IMR-90 (cell line): ENCODE measurements around the gene CERKL. TPM values are rescaled to one million over a fixed set of nuclear protein-coding genes. Genes with fewer than 3 reads are reported as not detected.

Source experiments
- ATAC-seq: fragments of 200-7000 bp; cut with Tn5 transposase; 2 replicates; pipeline ENCODE4 v1.9.1; 2020; ENCODE audit warnings: low read depth, mild to moderate bottlenecking, moderate library complexity
- BruUV-seq: library from RNA; stranded (reverse); fragments of 400-500 nt; replicated peaks from 2 replicates; lab custom pipeline; 2021; lab: Mats Ljungman, UMichigan
- CTCF ChIA-PET: fragments of 300-600 bp; formaldehyde crosslinking; extraction: SDS; loops from one replicate; lab custom pipeline; 2021; ENCODE audit warnings: antibody characterized with exemption; lab: Yijun Ruan, JAX
- POLR2A ChIA-PET: fragments of 300-600 bp; sonication (Branson Sonifier 250); formaldehyde crosslinking; loops from one replicate; lab custom pipeline; 2022; ENCODE audit warnings: antibody characterized with exemption; ENCODE audit not compliant: unreplicated experiment; lab: Charles Lee
- DNase-seq: peaks from one replicate; pipeline ENCODE4 v3.0.0; 2013
- H2AFZ ChIP-seq: replicated peaks from 2 replicates; pipeline ENCODE3; 2013; ENCODE audit warnings: low read length, mild to moderate bottlenecking; ENCODE audit not compliant: poor library complexity
- H2AK5ac ChIP-seq: 2 replicates; pipeline ENCODE4 v1.6.1; 2013; ENCODE audit warnings: low read depth, low read length, inconsistent platforms
- H2AK9ac ChIP-seq: replicated peaks from 2 replicates; pipeline ENCODE3; 2013; ENCODE audit warnings: mild to moderate bottlenecking, low read depth, low read length, moderate library complexity; ENCODE audit not compliant: poor library complexity
- H2BK120ac ChIP-seq: 2 replicates; pipeline ENCODE4 v1.6.1; 2013; ENCODE audit warnings: low read depth, low read length, inconsistent platforms
- H2BK15ac ChIP-seq: 3 replicates; pipeline ENCODE4 v1.6.1; 2013; ENCODE audit warnings: low read depth, low read length, inconsistent platforms
- H2BK20ac ChIP-seq: 2 replicates; pipeline ENCODE4 v1.6.1; 2013; ENCODE audit warnings: low read depth, mild to moderate bottlenecking, inconsistent platforms, low read length, moderate library complexity
- H2BK5ac ChIP-seq: 2 replicates; pipeline ENCODE4 v1.6.1; 2013; ENCODE audit warnings: mild to moderate bottlenecking, low read depth, low read length, inconsistent platforms; ENCODE audit not compliant: poor library complexity, severe bottlenecking
- H3K14ac ChIP-seq: replicated peaks from 2 replicates; pipeline ENCODE4 v1.6.1; 2013; ENCODE audit warnings: low read depth, low read length, inconsistent platforms
- H3K18ac ChIP-seq: 2 replicates; pipeline ENCODE4 v1.6.1; 2013; ENCODE audit warnings: low read depth, low read length, control low read depth
- H3K23ac ChIP-seq: 2 replicates; pipeline ENCODE4 v1.6.1; 2013; ENCODE audit warnings: low read depth, low read length, inconsistent platforms
- H3K27ac ChIP-seq: 2 replicates; pipeline ENCODE4 v1.5.1; 2013; ENCODE audit warnings: mild to moderate bottlenecking, control low read depth, low read length; ENCODE audit not compliant: insufficient read depth
- H3K27me3 ChIP-seq: 2 replicates; pipeline ENCODE4 v1.6.1; 2013; ENCODE audit warnings: low read length; ENCODE audit not compliant: control insufficient read depth, insufficient read depth
- H3K36me3 ChIP-seq: 2 replicates; pipeline ENCODE4 v1.6.1; 2013; ENCODE audit warnings: low read length, mixed read lengths; ENCODE audit not compliant: control insufficient read depth, insufficient read depth
- H3K4ac ChIP-seq: 2 replicates; pipeline ENCODE4 v1.6.1; 2013; ENCODE audit warnings: low read depth, low read length, inconsistent platforms
- H3K4me1 ChIP-seq: 2 replicates; pipeline ENCODE4 v1.6.1; 2013; ENCODE audit warnings: low read length, mixed read lengths; ENCODE audit not compliant: control insufficient read depth, insufficient read depth
- H3K4me2 ChIP-seq: 2 replicates; pipeline ENCODE4 v1.6.1; 2013; ENCODE audit warnings: low read depth, mild to moderate bottlenecking, control low read depth, low read length, moderate library complexity
- H3K4me3 ChIP-seq: 2 replicates; pipeline ENCODE4 v1.5.1; 2013; ENCODE audit warnings: low read depth, mild to moderate bottlenecking, control low read depth, low read length, moderate library complexity; ENCODE audit not compliant: insufficient read depth
- H3K56ac ChIP-seq: 2 replicates; pipeline ENCODE4 v1.6.1; 2013; ENCODE audit warnings: low read length, inconsistent platforms; ENCODE audit not compliant: insufficient read depth; ENCODE audit errors: extremely low read depth
- H3K79me1 ChIP-seq, 2 experiments: 2 replicates each; pipeline ENCODE4 v1.6.1; 2013; ENCODE audit warnings: low read length in 2 of 2, inconsistent platforms in 1 of 2, low read depth in 1 of 2
- H3K9ac ChIP-seq: 2 replicates; pipeline ENCODE4 v1.6.1; 2013; ENCODE audit warnings: low read depth, low read length, control low read depth
- H3K9me1 ChIP-seq: 2 replicates; pipeline ENCODE4 v1.6.1; 2013; ENCODE audit warnings: low read length, inconsistent platforms; ENCODE audit not compliant: insufficient read depth
- H3K9me3 ChIP-seq: 2 replicates; pipeline ENCODE4 v1.6.1; 2013; ENCODE audit warnings: low read length; ENCODE audit not compliant: control insufficient read depth, insufficient read depth
- H4K20me1 ChIP-seq: 2 replicates; pipeline ENCODE4 v1.6.1; 2013; ENCODE audit warnings: low read length, inconsistent platforms; ENCODE audit not compliant: insufficient read depth
- H4K5ac ChIP-seq: 2 replicates; pipeline ENCODE4 v1.6.1; 2013; ENCODE audit warnings: mild to moderate bottlenecking, low read depth, low read length, control low read depth
- H4K8ac ChIP-seq, 2 experiments: 2 replicates each; pipeline ENCODE4 v1.6.1; 2013; ENCODE audit warnings: low read depth in 2 of 2, low read length in 2 of 2, control low read depth in 1 of 2, inconsistent platforms in 1 of 2
- H4K91ac ChIP-seq: 2 replicates; pipeline ENCODE4 v1.6.1; 2013; ENCODE audit warnings: low read depth, low read length, inconsistent platforms; ENCODE audit not compliant: insufficient read depth
- BHLHE40 ChIP-seq: fragments of 150-350 bp; IDR thresholded peaks from 2 replicates; pipeline ENCODE4 v1.6.1; 2016; ENCODE audit warnings: mild to moderate bottlenecking, low read depth, low read length
- CEBPB ChIP-seq: IDR thresholded peaks from 2 replicates; pipeline ENCODE4 v1.6.1; 2012; ENCODE audit warnings: low read depth, low read length, improper control_type of control experiment
- CHD1 ChIP-seq: IDR thresholded peaks from 2 replicates; pipeline ENCODE4 v1.6.1; 2012; ENCODE audit warnings: low read depth, low read length, improper control_type of control experiment
- FOS ChIP-seq: fragments of 150-350 bp; IDR thresholded peaks from 2 replicates; pipeline ENCODE4 v1.6.1; 2016; ENCODE audit warnings: low read depth, low read length
- MAFK ChIP-seq: IDR thresholded peaks from 2 replicates; pipeline ENCODE4 v1.6.1; 2012; ENCODE audit warnings: low read depth, low read length, improper control_type of control experiment
- MAZ ChIP-seq: IDR thresholded peaks from 2 replicates; pipeline ENCODE4 v1.6.1; 2012; ENCODE audit warnings: low read depth, mild to moderate bottlenecking, low read length, improper control_type of control experiment, moderate library complexity, borderline replicate concordance
- NFE2L2 ChIP-seq: fragments of 150-350 bp; IDR thresholded peaks from 2 replicates; pipeline ENCODE4 v1.6.1; 2016; ENCODE audit warnings: low read depth, mild to moderate bottlenecking, low read length
- POLR2A ChIP-seq: IDR thresholded peaks from 2 replicates; pipeline ENCODE4 v1.6.1; 2012; ENCODE audit warnings: mild to moderate bottlenecking, low read depth, low read length
- dilution Hi-C: fragments of 300-500 bp; cut with HindIII; formaldehyde crosslinking; loops from one replicate; pipeline ENCODE4 v1.14.3; 2018; ENCODE audit warnings: low sequenced_read_pairs; ENCODE audit not compliant: unreplicated experiment
- in situ Hi-C: fragments of 300-500 bp; cut with MboI; formaldehyde crosslinking; loops from 3 replicates; pipeline ENCODE4 v1.14.3; 2019; ENCODE audit warnings: low sequenced_read_pairs, inconsistent platforms, mixed read lengths
- intact Hi-C: fragments of 100-400 bp; cut with micrococcal nuclease; formaldehyde crosslinking; loops from 2 replicates; pipeline ENCODE4 v1.10.0; 2022
- polyA plus RNA-seq, 3 experiments: library from polyadenylated mRNA; depleted of rRNA; stranded (reverse); fragments of >200 nt; gene quantifications; 2 replicates each; pipeline ENCODE4 v1.2.3, GENCODE V29; 2012; ENCODE audit warnings: low replicate concordance in 1 of 3
- total RNA-seq: library from RNA; depleted of rRNA; stranded (reverse); fragments of >200 nt; gene quantifications from 2 replicates; pipeline ENCODE4 v1.2.3, GENCODE V29; 2012
- TF ChIP-seq, protein P1 (sequence below): conservative IDR thresholded peaks from 2 replicates; pipeline ENCODE4 v1.5.1; 2012; ENCODE audit warnings: mild to moderate bottlenecking, low read depth, low read length, improper control_type of control experiment
- TF ChIP-seq, protein P2 (sequence below): fragments of 150-350 bp; IDR thresholded peaks from 2 replicates; pipeline ENCODE4 v1.6.1; 2016; ENCODE audit warnings: low read depth, mild to moderate bottlenecking, low read length, moderate library complexity, borderline replicate concordance
- TF ChIP-seq, protein P3 (sequence below): fragments of 150-350 bp; IDR thresholded peaks from 2 replicates; pipeline ENCODE4 v1.6.1; 2017; ENCODE audit warnings: mild to moderate bottlenecking, antibody characterized with exemption, low read length, low read depth

The CERKL gene
- total and polyA plus RNA-seq, 2 of the 4 experiments (the other 2 are of a cell fraction): under 0.01 TPM; not detected in 1

DNA sequence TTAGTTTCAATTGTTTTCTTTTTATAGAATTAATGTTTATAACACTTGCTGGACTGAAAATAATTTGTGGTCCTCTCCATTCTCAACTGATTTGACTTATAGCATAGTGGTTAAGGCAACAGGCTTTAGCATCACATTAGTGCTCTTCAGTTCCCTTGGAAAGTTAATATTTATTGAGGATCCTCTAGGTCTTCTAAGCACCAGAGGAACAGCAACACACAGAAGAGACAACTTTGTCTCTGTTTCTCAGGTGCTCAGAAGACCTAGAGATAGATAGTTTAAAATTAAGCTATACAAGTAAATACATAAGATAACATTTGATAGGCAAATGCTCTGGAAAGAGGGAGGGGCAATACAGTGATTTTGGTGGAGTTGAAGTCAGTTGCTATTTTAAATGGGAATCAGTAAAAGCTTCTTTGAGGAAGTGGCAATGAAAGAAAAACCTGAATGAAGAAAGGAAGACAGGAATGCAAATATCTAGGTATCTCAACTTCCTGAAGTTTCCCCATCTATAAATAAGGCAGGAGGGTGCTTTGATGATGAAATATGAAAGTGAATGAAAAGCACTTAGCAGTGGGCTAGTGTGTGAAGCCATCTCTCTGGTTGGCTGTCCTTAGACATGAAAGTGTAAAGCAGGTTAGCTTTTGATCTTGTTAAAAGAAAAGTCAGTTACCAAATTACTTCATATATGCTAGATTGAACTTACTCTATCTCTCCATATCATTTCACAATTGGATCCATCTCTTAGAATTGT lies 15.5 kb upstream of the CERKL start:
- CTCF ChIA-PET: no interaction called here
- H3K79me1 ChIP-seq: no peaks in the 10 kb centered on the region
- no peak overlapping the region for H2AK9ac ChIP-seq

More for the DNA sequence above, 15.5 kb upstream of the CERKL start:
- Histone ChIP-seq H3K4me3 (no peak overlapping the region), H3K14ac (no peak overlapping the region), H3K9me1 (no peaks in the 10 kb centered on the region), H3K9me3 (no peaks in the 10 kb centered on the region), H3K36me3 (no peaks in the 10 kb centered on the region), H4K8ac (no peak overlapping the region), H2BK5ac (no peak overlapping the region), H2AFZ (no peak overlapping the region), H3K23ac (no peak overlapping the region), H4K91ac (no peak overlapping the region), H3K4me2 (no peak overlapping the region), H3K9ac (no peak overlapping the region), H3K27me3 (peaks cover 3% of the 10 kb centered on the region; the same call in 1 of the 2 replicates), H3K4me1 (no peaks in the 10 kb centered on the region), H4K20me1 (no peaks in the 10 kb centered on the region), H3K56ac (no peak overlapping the region), H3K27ac (no peak overlapping the region), H2BK120ac (no peak overlapping the region), H2BK15ac (no peak overlapping the region), H2AK5ac (no peak overlapping the region), H3K4ac (no peak overlapping the region), H4K5ac (no peak overlapping the region), H3K18ac (no peak overlapping the region), H2BK20ac (no peak overlapping the region)
- in situ Hi-C loops: no loop called here
- intact Hi-C loops: loop anchor here (2.0 kb wide), 1 partner anchor 36 kb away; no protein-coding TSS in a partner anchor
- POLR2A ChIA-PET: no interaction called here
- dilution Hi-C loops: no loop called here
- DNase-seq (no peak), ATAC-seq (no peak)
- no TSS peak for BruUV-seq
- TF ChIP-seq BHLHE40: no peak
- TF ChIP-seq MAFK: no peak
- TF ChIP-seq, protein P1, sequence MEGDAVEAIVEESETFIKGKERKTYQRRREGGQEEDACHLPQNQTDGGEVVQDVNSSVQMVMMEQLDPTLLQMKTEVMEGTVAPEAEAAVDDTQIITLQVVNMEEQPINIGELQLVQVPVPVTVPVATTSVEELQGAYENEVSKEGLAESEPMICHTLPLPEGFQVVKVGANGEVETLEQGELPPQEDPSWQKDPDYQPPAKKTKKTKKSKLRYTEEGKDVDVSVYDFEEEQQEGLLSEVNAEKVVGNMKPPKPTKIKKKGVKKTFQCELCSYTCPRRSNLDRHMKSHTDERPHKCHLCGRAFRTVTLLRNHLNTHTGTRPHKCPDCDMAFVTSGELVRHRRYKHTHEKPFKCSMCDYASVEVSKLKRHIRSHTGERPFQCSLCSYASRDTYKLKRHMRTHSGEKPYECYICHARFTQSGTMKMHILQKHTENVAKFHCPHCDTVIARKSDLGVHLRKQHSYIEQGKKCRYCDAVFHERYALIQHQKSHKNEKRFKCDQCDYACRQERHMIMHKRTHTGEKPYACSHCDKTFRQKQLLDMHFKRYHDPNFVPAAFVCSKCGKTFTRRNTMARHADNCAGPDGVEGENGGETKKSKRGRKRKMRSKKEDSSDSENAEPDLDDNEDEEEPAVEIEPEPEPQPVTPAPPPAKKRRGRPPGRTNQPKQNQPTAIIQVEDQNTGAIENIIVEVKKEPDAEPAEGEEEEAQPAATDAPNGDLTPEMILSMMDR: no peak
- TF ChIP-seq NFE2L2: no peak
- no peak for TF ChIP-seq POLR2A
- no peak for TF ChIP-seq CHD1
- TF ChIP-seq CEBPB: no peak
- TF ChIP-seq, protein P2, sequence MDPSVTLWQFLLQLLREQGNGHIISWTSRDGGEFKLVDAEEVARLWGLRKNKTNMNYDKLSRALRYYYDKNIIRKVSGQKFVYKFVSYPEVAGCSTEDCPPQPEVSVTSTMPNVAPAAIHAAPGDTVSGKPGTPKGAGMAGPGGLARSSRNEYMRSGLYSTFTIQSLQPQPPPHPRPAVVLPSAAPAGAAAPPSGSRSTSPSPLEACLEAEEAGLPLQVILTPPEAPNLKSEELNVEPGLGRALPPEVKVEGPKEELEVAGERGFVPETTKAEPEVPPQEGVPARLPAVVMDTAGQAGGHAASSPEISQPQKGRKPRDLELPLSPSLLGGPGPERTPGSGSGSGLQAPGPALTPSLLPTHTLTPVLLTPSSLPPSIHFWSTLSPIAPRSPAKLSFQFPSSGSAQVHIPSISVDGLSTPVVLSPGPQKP: no peak
- no peak for TF ChIP-seq FOS
- TF ChIP-seq, protein P3, sequence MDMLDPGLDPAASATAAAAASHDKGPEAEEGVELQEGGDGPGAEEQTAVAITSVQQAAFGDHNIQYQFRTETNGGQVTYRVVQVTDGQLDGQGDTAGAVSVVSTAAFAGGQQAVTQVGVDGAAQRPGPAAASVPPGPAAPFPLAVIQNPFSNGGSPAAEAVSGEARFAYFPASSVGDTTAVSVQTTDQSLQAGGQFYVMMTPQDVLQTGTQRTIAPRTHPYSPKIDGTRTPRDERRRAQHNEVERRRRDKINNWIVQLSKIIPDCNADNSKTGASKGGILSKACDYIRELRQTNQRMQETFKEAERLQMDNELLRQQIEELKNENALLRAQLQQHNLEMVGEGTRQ: no peak
- no peak for TF ChIP-seq MAZ
